GM18951 (cell line): ENCODE data around the gene GSS.

Experiments
- POLR2A ChIP-seq: IDR thresholded peaks from 4 replicates; pipeline ENCODE4 v1.6.1; 2011; ENCODE audit warnings: mild to moderate bottlenecking; ENCODE audit not compliant: insufficient read length, insufficient read depth; ENCODE audit errors: extremely low read depth
- in situ Hi-C: fragments of 300-500 bp; cut with MboI; formaldehyde crosslinking; loops from one replicate; pipeline ENCODE4 v1.12.0; 2022; ENCODE audit warnings: low sequenced_read_pairs, mixed read lengths, inconsistent platforms; ENCODE audit not compliant: unreplicated experiment

Gene GSS

GRCh38 chr20:34938466-34939163 is 17.0 kb downstream of the GSS start:
- no peak for TF ChIP-seq POLR2A
- in situ Hi-C loops = no loop called here

DNA sequence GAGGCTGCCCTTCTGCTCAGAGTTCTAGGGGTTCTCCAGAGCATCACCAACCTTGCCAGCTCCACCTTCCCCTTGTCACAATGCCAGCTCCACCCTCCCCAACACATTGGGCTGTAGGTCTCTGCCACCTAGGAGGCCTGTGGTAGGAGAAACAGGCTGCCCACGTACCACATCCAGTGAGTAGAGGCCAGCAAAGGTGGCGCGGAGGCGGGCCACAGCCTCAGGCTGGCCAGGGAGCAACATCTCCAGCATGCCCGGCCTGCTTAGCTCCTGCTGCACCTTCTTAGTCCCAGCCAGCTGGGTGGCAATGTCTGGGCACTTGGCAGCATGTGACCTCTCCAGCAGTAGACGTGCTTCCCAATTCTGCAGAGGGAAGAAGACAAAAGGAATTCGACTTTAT is 23.8 kb downstream of the GSS start:
- TF ChIP-seq POLR2A = no peak
- in situ Hi-C loops = no loop called here

- in situ Hi-C loops = no loop called here
- no peak for TF ChIP-seq POLR2A
Observed at GRCh38 chr20:34928411-34928810, 27.2 kb downstream of the GSS start.

DNA sequence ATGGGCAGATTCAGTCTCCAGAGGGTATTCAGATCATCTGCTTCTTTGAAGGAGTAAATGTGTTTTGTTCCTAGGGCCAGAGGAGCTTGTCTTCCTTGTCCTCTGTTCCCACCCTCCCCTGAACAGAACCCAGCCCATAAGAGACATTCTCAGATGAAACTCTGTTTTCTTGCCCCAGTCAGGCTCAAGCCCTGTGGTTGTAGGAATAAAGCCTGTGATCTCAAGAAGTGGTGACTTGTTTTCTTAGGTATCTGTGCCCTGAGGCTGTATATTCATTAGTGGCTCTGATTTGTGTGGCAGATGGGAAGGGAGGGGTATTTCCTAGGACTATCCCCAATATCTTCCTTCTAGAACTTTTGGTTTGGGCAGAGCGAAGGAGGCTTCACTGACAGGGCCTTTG is 27.9 kb downstream of the GSS start:
- in situ Hi-C loops = no loop called here
- TF ChIP-seq POLR2A = no peak

- in situ Hi-C loops = no loop called here
Observed at GRCh38 chr20:34926581-34926980, 29.0 kb downstream of the GSS start.

GRCh38 chr20:34925981-34926380 is 29.6 kb downstream of the GSS start:
- TF ChIP-seq POLR2A = no peak
- in situ Hi-C loops = no loop called here

More at GRCh38 chr20:34926581-34926980, 29.0 kb downstream of the GSS start:
- no peak for TF ChIP-seq POLR2A

GRCh38 chr20:34925341-34925740 is 30.3 kb downstream of the GSS start:
- in situ Hi-C loops = no loop called here

DNA sequence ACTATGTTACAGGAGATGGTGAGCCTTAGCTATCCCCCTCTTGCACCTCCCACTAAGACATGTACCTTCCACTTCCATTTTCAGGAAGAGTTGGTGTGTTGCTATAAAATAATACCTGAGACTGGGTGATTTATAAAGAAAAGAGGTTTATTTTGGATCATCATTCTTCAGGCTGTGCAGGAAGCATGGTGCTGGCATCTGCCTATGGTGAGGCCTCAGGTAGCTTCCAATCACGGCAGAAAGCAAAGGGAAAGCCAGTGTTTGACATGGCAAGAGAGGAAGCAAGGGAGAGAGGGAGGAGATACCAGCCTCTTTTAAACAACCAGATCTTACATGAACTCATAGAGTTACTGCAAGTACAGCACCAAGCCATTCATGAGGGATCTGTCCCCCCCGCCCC is 32.2 kb downstream of the GSS start:
- in situ Hi-C loops = no loop called here
- TF ChIP-seq POLR2A = no peak

More at GRCh38 chr20:34925341-34925740, 30.3 kb downstream of the GSS start:
- no peak for TF ChIP-seq POLR2A

- in situ Hi-C loops = no loop called here
- no peak for TF ChIP-seq POLR2A
Observed at GRCh38 chr20:34922654-34923381, 32.8 kb downstream of the GSS start.

DNA sequence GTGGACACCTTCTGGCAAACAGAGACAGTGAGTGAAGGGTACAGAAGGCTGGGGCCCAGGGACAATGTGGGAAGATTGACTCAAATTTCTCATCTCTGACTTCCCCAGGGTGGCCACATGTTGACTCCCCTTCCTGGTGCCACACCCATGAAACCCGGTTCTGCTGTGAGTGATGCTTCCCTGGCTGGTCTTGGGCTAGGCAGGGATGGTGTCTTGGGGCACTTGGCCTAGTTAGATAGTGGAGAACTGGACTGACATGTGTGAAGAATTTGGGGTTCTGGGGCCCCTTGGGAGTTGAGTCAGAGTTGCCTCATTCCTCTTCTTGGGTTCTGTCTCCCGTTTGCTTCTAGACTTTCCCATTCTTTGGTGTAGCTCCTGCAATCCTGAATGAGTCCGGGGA is 34.2 kb downstream of the GSS start:
- TF ChIP-seq POLR2A = no peak
- in situ Hi-C loops = no loop called here

GRCh38 chr20:34920055-34920454 is 35.6 kb downstream of the GSS start:
- no peak for TF ChIP-seq POLR2A
- in situ Hi-C loops = no loop called here

DNA sequence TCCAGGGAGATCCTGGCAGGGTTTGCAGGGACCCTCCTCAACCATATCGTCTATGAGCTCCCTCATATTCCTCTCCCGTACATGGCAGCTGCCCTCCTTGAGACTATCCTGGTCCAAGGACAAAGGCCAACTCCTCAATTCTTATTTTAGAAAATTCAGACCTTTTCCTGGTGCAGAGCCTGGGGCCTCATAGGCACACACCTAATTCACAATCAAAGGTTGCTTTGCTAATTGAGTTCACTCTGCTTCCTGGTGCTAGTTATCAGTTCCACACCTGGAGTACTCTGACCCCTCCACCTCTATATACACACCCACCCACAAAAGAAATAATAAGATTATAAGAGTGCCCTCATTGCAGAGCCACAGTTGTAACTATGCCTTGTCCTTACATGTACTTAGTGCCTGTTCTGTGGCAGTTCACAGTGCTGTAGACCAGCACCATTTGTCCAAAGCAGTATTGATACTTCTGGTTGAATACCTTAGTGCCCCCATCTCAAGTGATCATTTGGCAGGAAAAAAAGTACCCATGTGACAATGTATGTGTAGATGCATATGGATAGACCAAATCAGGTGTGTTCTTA is 38.7 kb downstream of the GSS start:
- in situ Hi-C loops = no loop called here
- no peak for TF ChIP-seq POLR2A

GRCh38 chr20:34915749-34916455 is 39.7 kb downstream of the GSS start:
- in situ Hi-C loops = no loop called here
- no peak for TF ChIP-seq POLR2A
